Type B pancreatic cell (in vitro differentiated cells): Measurements from ENCODE around the gene CDHR3. TPM values are rescaled to one million over a fixed set of nuclear protein-coding genes. Genes with fewer than 3 reads are reported as not detected.
A peak's percentile ranks its signal among the peaks of the same experiment; 100 is the strongest.

Experiments used
- DNase-seq: peaks from one replicate; pipeline ENCODE4 v3.0.0; 2021; ENCODE audit warnings: mixed read lengths; ENCODE audit not compliant: unreplicated experiment; ENCODE audit errors: extremely low spot score
- H3K27ac Mint-ChIP-seq: 2 replicates; pipeline ENCODE4 v1.8.0; 2021; ENCODE audit warnings: mild to moderate bottlenecking, mixed read lengths
- H3K27me3 Mint-ChIP-seq: 2 replicates; pipeline ENCODE4 v1.8.0; 2021; ENCODE audit warnings: mixed read lengths
- H3K36me3 Mint-ChIP-seq: 2 replicates; pipeline ENCODE4 v1.8.0; 2021; ENCODE audit warnings: mixed read lengths
- H3K4me1 Mint-ChIP-seq: one replicate; pipeline ENCODE4 v1.8.0; 2021; ENCODE audit warnings: mixed read lengths; ENCODE audit not compliant: unreplicated experiment
- H3K4me3 Mint-ChIP-seq: 2 replicates; pipeline ENCODE4 v1.8.0; 2021; ENCODE audit warnings: mild to moderate bottlenecking, mixed read lengths
- H3K9me3 Mint-ChIP-seq: 2 replicates; pipeline ENCODE4 v1.8.0; 2021; ENCODE audit warnings: mixed read lengths
- total RNA-seq: library from RNA; stranded (reverse); gene quantifications from 2 replicates; pipeline ENCODE4 v1.2.1, GENCODE V29; 2021; ENCODE audit warnings: low replicate concordance
- TF ChIP-seq, protein P1 (sequence below): fragments of 200-600 bp; sonication (generic); conservative IDR thresholded peaks from 2 replicates; pipeline ENCODE4 v1.5.0; 2021; ENCODE audit warnings: antibody characterized with exemption, mild to moderate bottlenecking

The CDHR3 gene
- total RNA-seq, 1 donor from 2014 or later = 5.6 TPM

DNA sequence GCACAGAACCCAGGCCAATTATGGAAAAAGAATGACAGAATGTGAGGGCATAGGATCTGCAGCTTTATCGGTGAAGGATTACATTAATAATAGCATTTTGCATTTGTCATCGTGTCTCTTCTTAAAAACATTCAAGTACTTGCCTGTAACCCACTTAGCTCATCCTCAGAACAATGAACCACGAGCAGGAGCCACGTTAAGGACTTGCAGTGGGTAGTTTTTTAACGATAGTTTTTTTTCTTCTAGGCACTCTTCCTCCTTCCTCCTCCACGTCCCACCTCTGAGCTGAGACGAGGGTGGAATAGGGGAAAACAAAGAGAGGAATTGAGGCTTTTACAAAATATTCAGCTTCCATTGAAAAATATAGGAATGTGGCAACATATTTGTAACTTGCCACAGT lies 27.1 kb downstream of the CDHR3 start:
- peaks cover 33% of the 10 kb centered on the region for H3K4me1 Mint-ChIP-seq
- H3K27me3 Mint-ChIP-seq = peaks cover 9% of the 10 kb centered on the region
- H3K4me3 Mint-ChIP-seq = no peak overlapping the region
- H3K9me3 Mint-ChIP-seq = no peaks in the 10 kb centered on the region
- DNase-seq = no peak
- no peak overlapping the region for H3K27ac Mint-ChIP-seq
- TF ChIP-seq, protein P1, sequence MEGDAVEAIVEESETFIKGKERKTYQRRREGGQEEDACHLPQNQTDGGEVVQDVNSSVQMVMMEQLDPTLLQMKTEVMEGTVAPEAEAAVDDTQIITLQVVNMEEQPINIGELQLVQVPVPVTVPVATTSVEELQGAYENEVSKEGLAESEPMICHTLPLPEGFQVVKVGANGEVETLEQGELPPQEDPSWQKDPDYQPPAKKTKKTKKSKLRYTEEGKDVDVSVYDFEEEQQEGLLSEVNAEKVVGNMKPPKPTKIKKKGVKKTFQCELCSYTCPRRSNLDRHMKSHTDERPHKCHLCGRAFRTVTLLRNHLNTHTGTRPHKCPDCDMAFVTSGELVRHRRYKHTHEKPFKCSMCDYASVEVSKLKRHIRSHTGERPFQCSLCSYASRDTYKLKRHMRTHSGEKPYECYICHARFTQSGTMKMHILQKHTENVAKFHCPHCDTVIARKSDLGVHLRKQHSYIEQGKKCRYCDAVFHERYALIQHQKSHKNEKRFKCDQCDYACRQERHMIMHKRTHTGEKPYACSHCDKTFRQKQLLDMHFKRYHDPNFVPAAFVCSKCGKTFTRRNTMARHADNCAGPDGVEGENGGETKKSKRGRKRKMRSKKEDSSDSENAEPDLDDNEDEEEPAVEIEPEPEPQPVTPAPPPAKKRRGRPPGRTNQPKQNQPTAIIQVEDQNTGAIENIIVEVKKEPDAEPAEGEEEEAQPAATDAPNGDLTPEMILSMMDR = no peak
- no peaks in the 10 kb centered on the region for H3K36me3 Mint-ChIP-seq

DNA sequence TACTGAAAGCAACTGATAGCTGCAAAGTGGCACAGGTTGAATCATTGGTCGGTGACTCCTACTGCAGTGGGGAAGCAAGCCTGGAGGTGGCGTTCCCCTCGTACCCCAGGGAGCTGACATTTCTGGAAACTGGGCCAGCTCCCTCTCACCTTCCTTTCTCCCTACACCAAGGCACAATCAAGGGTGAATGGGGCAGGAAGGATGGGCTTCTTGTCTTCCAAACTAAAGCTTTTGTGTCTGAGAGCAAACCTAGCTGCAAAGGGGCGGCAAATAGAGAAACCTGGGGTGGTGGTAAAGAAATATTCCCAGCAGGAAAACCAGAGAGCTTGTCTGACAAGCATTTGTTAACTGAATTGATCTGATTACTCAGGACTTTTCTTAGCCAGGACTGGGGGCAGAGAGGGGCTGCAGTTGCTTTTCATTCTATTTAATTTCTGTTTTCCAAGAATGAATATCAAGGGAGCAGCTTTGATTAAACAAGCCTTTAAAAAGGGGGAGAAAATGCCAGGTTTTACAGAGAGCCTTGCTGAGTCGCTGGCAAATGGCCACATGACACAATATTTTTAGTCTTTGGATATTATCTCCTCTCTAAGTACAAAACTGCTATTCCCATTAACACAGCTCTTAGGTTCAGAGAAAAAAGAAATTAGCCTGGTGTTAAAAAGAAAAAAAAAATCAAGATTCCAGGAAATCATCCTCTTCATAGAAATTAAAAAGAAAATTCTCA lies 27.8 kb downstream of the CDHR3 start:
- Mint-ChIP-seq H3K27ac (no peak overlapping the region), H3K27me3 (peaks cover 9% of the 10 kb centered on the region), H3K9me3 (no peaks in the 10 kb centered on the region), H3K4me1 (peaks cover 26% of the 10 kb centered on the region), H3K36me3 (no peaks in the 10 kb centered on the region), H3K4me3 (no peak overlapping the region)
- no peak for DNase-seq
- TF ChIP-seq, protein P1 = no peak

DNA sequence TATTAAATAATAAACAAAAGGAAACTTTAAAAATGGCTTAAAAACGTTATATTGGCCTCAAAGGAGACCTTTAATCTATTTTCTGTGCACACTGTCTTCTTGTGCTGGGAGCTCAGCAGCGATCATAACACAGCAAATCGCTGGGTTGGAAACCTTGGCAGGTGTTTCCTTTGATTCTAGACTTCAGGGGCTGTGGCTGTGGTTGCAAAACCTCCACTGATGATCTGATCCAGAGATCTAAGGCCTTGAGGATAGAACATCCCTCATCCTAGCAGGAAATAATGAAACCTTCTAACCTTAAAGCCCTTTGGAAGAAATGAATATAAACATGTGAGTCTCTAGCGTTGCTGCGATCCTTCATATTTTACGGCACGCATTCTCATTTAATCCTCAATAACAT lies 29.8 kb downstream of the CDHR3 start:
- DNase-seq = no peak
- TF ChIP-seq, protein P1 = no peak
- Mint-ChIP-seq H3K36me3 (no peaks in the 10 kb centered on the region), H3K27ac (no peak overlapping the region), H3K4me3 (no peak overlapping the region), H3K4me1 (peaks cover 30% of the 10 kb centered on the region), H3K9me3 (no peaks in the 10 kb centered on the region), H3K27me3 (peaks cover 14% of the 10 kb centered on the region)

DNA sequence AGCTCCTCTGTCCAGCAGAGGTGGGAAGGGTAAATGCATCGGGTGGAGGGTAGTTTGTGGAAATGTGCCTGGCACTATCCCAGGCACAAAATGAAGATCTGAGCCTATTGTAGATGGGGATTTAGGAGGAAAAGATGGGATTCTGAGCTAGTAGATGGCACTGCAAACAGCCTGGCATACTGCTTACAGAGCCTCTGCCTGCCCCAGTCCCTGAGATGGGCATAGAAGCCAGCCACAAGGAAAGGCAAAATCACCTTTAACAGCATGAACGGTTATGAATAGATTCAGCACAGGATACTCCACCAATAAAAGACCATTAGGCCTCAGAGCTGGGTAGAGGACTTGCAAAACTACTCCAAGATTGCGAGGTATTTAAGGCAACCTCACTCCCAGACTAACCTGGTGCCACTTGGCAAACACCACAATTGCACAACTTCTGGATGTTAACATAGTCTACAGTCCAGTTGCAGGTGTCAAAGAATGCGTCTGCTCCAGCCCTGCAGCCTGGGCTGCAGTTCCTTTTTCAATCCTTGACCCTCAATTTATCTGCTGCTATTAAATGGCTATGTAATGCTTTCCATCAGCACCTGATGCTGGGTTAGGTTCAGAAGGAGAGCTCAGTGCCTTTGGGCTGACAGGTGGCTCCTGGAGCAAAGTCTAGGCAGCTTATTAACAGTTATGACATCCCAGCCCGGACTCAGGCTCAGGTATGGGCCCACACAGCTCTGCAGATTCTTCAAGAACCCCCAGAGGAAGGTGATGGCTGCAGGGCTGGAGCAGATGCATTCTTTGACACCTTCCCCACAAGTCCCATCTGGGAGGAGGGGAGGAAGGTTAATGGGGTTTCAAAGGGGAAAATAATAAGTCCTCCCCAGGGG lies 34.0 kb downstream of the CDHR3 start:
- Mint-ChIP-seq H3K27ac (peak overlapping the region; percentile 8), H3K27me3 (peaks cover 8% of the 10 kb centered on the region), H3K4me3 (no peak overlapping the region), H3K4me1 (peaks cover 16% of the 10 kb centered on the region), H3K36me3 (no peaks in the 10 kb centered on the region), H3K9me3 (no peaks in the 10 kb centered on the region)
- TF ChIP-seq, protein P1 = no peak
- no peak for DNase-seq

DNA sequence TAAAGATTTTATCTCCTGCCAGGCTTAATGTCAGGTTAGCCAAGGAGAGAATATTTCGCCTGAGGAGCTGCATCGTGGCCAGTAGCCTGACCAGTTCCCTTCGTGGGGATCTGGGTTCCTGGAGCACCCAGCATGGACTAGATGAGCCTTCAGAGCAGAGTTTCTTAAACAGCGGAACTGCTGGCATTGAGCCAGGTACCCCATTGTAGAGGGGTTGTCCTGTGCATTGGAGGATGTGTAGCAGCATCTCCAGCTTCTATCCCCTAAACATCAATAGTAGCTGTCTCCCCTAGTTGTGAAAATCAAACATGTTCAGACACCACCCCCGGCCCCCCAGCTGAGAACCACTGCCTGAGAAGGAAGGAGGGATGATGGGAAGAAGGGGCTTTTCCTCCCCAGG lies 36.2 kb downstream of the CDHR3 start:
- Mint-ChIP-seq H3K4me1 (peaks cover 17% of the 10 kb centered on the region), H3K4me3 (no peak overlapping the region), H3K27ac (no peak overlapping the region), H3K36me3 (no peaks in the 10 kb centered on the region), H3K9me3 (no peaks in the 10 kb centered on the region), H3K27me3 (peaks cover 8% of the 10 kb centered on the region)
- no peak for DNase-seq
- TF ChIP-seq, protein P1 = no peak
